ENCODE measurements around the gene CDC42EP3.
A peak's percentile ranks its signal among the peaks of the same experiment; 100 is the strongest.

CDC42EP3 gene

GRCh38 chr2:37636381-37637066, 34.9 kb downstream of the CDC42EP3 start:
- DNase-seq (ENCODE audit: low spot score), result no peak

- peak; percentile 83 for DNase-seq (ENCODE audit: low spot score)
These were observed 35.7 kb downstream of the CDC42EP3 start for GRCh38 chr2:37635504-37636380.

- DNase-seq (ENCODE audit: low spot score), result no peak
These were observed 36.4 kb downstream of the CDC42EP3 start for GRCh38 chr2:37634914-37635503.

- no peak for DNase-seq (ENCODE audit: low spot score)
These were observed 37.6 kb downstream of the CDC42EP3 start for GRCh38 chr2:37633845-37634244.

GRCh38 chr2:37633234-37633633, 38.2 kb downstream of the CDC42EP3 start:
- no peak for DNase-seq (ENCODE audit: low spot score)

- DNase-seq (ENCODE audit: low spot score), result no peak
These were observed 39.1 kb downstream of the CDC42EP3 start for GRCh38 chr2:37632310-37632709.

GRCh38 chr2:37631698-37632097, 39.7 kb downstream of the CDC42EP3 start:
- DNase-seq (ENCODE audit: low spot score), result no peak

- DNase-seq (ENCODE audit: low spot score), result no peak
These were observed 40.1 kb downstream of the CDC42EP3 start for GRCh38 chr2:37631292-37631691.

- no peak for DNase-seq (ENCODE audit: low spot score)
These were observed 40.7 kb downstream of the CDC42EP3 start for GRCh38 chr2:37630776-37631175.

GRCh38 chr2:37630301-37630700, 41.1 kb downstream of the CDC42EP3 start:
- no peak for DNase-seq (ENCODE audit: low spot score)

GRCh38 chr2:37629529-37629928, 41.9 kb downstream of the CDC42EP3 start:
- DNase-seq (ENCODE audit: low spot score), result no peak

- DNase-seq (ENCODE audit: low spot score), result no peak
These were observed 43.7 kb downstream of the CDC42EP3 start for GRCh38 chr2:37627710-37628109.

GRCh38 chr2:37625796-37626571, 45.5 kb downstream of the CDC42EP3 start:
- DNase-seq (ENCODE audit: low spot score), result peak; percentile 83

GRCh38 chr2:37625156-37625555, 46.3 kb downstream of the CDC42EP3 start:
- no peak for DNase-seq (ENCODE audit: low spot score)

GRCh38 chr2:37623971-37624900, 47.2 kb downstream of the CDC42EP3 start:
- peak; percentile 44 for DNase-seq (ENCODE audit: low spot score)

GRCh38 chr2:37623406-37623805, 48.0 kb downstream of the CDC42EP3 start:
- no peak for DNase-seq (ENCODE audit: low spot score)

GRCh38 chr2:37622450-37623100, 48.9 kb downstream of the CDC42EP3 start:
- DNase-seq (ENCODE audit: low spot score), result no peak

- DNase-seq (ENCODE audit: low spot score), result no peak
These were observed 50.2 kb downstream of the CDC42EP3 start for GRCh38 chr2:37621199-37621598.

- DNase-seq (ENCODE audit: low spot score), result no peak
These were observed 51.5 kb downstream of the CDC42EP3 start for GRCh38 chr2:37619959-37620300.

GRCh38 chr2:37619230-37619958, 52.0 kb downstream of the CDC42EP3 start:
- DNase-seq (ENCODE audit: low spot score), result no peak

Data from CD4-positive, alpha-beta T cell treated with Interleukin-6 at 100 ng/mL for 8 hours (primary cell).